GM18526 (cell line): ENCODE results near the gene ATP8B3.

Experiments used
- POLR2A ChIP-seq: IDR thresholded peaks from 3 replicates; pipeline ENCODE4 v1.6.1; 2011; ENCODE audit not compliant: insufficient read length; ENCODE audit errors: extremely low read depth

ATP8B3 gene

GRCh38 chr19:1843646-1844394 is 31.7 kb upstream of the ATP8B3 start:
- no peak for TF ChIP-seq POLR2A

- no peak for TF ChIP-seq POLR2A
Observed at GRCh38 chr19:1843116-1843515, 31.0 kb upstream of the ATP8B3 start.

- no peak for TF ChIP-seq POLR2A
Observed at GRCh38 chr19:1841209-1841924, 29.3 kb upstream of the ATP8B3 start.

- TF ChIP-seq POLR2A: no peak
Observed at GRCh38 chr19:1840541-1841115, 28.6 kb upstream of the ATP8B3 start.

GRCh38 chr19:1839658-1840540 is 27.8 kb upstream of the ATP8B3 start:
- no peak for TF ChIP-seq POLR2A

- TF ChIP-seq POLR2A: no peak
Observed at GRCh38 chr19:1837625-1838105, 25.6 kb upstream of the ATP8B3 start.

- no peak for TF ChIP-seq POLR2A
Observed at GRCh38 chr19:1837222-1837565, 25.1 kb upstream of the ATP8B3 start.

- TF ChIP-seq POLR2A: no peak
Observed at GRCh38 chr19:1836458-1837221, 24.6 kb upstream of the ATP8B3 start.

GRCh38 chr19:1833540-1833939 is 21.5 kb upstream of the ATP8B3 start:
- no peak for TF ChIP-seq POLR2A

GRCh38 chr19:1832046-1832663 is 20.1 kb upstream of the ATP8B3 start:
- TF ChIP-seq POLR2A: no peak

- TF ChIP-seq POLR2A: no peak
Observed at GRCh38 chr19:1830978-1831377, 18.9 kb upstream of the ATP8B3 start.

- TF ChIP-seq POLR2A: no peak
Observed at GRCh38 chr19:1830568-1830967, 18.5 kb upstream of the ATP8B3 start.

- TF ChIP-seq POLR2A: no peak
Observed at GRCh38 chr19:1829958-1830357, 17.9 kb upstream of the ATP8B3 start.
